SKM-1 (cell line): Measurements from ENCODE around the gene MRPS35.

Experiments
- DNase-seq: peaks from one replicate; lab custom pipeline; 2025; ENCODE audit not compliant: unreplicated experiment; lab: John Stamatoyannopoulos, UW

MRPS35 gene

GRCh38 chr12:27771481-27772327, 61.1 kb downstream of the MRPS35 start:
- DNase-seq: no peak

- DNase-seq: no peak
These were observed 61.9 kb downstream of the MRPS35 start for GRCh38 chr12:27772328-27773049.

DNA sequence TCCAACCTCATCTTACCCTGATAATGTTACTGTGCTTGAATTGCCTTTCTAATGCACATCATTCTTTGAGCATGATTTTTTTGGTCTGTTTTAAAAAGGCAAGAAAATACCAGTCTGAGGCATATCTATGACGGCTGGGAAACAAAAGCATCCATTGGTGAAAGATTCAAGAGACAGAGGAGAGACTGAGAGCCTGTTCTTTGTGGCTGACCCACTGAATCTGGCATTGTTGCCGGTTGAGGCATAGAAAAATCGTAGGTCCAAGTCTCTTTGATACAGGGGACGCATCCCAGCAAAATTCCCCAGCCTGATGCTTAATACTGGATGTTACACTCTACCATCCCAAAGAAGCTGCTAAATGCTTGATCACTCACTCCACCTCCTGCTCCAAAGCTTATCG, 66.5 kb downstream of the MRPS35 start:
- no peak for DNase-seq

- no peak for DNase-seq
These were observed 67.6 kb downstream of the MRPS35 start for GRCh38 chr12:27778206-27778605.

DNA sequence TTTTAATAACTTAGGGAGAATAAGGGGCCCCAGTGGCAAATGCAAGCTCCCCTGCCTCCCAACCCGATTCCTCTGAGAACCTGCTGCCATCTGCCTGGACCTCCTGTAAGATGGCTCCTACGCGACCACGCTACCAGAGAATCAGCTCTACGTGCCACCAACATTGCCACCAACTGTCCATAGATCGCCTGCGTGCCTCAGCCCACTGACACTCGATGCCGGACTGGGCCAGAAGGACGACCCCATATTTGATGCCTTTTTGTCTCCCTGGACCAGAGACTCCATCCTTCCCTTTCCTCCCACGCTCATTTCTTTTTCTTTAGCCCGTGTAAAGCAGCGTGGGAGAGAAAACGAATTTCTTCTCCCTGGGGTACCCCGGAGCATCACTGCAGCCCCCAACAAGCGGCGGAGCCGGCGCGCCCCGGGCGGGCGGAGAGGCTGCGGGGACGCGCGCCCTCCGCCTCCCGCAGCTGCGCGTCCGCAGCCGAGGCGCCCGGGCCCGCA, 68.8 kb downstream of the MRPS35 start:
- no peak for DNase-seq

GRCh38 chr12:27779920-27780611, 69.4 kb downstream of the MRPS35 start, which contains the start of the genes KLHL42 and MANSC4:
Gene KLHL42, plus strand, starts transcription at chr12:27780233. Its CDS starts 98 bp downstream, at chr12:27780331.
Gene MANSC4, minus strand, starts transcription at chr12:27780236. Its CDS starts 8,960 bp downstream, at chr12:27771276.
- DNase-seq: no peak

DNA sequence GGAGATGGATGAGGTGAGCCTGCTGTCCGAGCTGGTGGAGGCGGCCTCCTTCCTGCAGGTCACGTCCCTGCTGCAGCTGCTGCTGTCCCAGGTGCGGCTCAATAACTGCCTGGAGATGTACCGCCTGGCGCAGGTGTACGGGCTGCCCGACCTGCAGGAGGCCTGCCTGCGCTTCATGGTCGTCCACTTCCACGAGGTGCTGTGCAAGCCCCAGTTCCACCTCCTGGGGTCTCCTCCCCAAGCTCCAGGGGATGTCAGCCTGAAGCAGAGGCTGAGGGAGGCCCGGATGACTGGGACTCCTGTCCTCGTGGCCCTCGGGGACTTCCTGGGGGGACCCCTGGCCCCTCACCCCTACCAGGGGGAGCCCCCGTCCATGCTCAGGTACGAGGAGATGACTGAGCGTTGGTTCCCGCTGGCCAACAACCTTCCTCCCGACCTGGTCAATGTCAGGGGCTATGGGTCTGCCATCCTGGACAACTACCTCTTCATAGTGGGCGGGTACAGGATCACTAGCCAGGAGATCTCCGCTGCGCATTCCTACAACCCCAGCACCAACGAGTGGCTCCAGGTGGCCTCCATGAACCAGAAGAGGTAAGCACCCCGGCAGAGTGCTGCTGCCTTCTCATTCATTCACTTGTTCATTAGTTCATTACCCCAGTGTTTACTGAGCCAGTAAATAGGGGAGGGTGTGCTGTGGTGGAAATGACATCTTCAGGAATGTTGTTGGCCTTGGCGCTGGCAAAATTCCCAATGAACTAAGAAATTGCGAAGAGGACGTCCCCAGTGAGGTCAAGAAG, 70.2 kb downstream of the MRPS35 start:
- DNase-seq: no peak

DNA sequence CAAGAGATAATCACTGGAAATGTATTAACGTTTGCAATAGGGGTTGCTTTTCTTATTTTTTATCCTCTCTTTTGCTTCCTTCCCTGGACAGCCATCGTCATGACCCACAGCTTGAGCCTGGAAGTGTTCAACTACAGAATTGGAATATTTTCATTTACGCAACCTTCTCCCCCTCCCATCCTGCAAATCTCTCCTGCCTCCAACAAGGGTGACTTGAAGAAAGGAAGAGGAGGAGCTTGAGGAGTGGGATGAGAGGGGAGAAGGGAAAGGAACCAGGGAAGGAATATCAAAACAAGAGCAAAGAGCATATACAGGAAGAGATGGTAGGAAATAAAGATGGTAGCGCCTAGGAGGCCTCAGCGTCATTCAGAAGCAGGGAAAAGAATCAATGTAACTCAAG, 71.0 kb downstream of the MRPS35 start:
- no peak for DNase-seq

DNA sequence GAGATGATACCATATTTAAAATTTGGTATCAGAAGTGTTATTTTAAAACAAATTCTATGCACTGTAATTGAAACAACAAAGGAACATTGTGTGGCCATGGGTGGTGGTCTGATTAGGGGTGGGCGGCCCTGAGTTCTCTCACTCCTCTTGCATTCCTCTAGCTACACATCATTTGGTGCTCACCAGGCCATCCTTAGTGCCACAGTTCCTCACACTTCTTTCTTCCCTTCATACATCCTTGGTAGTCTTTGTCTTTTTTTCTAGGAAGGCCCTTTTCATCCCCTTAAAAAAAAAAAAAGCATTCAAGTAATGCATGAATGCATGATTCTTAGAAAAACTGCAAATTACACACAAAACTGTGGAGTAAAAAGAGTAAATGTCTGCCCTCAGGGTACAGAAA, 71.8 kb downstream of the MRPS35 start:
- DNase-seq: no peak

GRCh38 chr12:27785882-27786570, 75.4 kb downstream of the MRPS35 start:
- DNase-seq: peak; percentile 5

- DNase-seq: no peak
These were observed 76.9 kb downstream of the MRPS35 start for GRCh38 chr12:27787559-27787958.

DNA sequence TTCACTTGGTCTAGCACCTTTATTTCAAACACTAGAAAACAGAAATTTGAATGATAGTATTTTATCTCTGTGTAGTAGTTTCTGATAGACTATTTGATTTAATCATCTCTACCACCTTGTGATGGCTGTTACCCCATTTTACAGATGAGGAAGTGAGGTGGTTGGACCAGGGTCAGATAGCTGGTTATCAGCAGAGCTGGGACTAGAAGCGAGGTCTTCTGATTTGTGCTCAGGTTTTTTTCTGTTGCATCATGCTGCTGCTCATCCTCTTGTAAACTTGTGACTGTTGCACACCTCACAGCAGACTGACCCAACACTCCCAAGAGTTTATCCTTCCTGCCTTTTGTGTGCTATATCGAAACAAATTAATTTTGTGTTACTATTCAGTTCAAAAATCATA, 79.5 kb downstream of the MRPS35 start:
- no peak for DNase-seq

GRCh38 chr12:27794818-27795584, 84.4 kb downstream of the MRPS35 start:
- DNase-seq: no peak

GRCh38 chr12:27796128-27796527, 85.5 kb downstream of the MRPS35 start:
- no peak for DNase-seq

- no peak for DNase-seq
These were observed 86.8 kb downstream of the MRPS35 start for GRCh38 chr12:27797301-27798025.

DNA sequence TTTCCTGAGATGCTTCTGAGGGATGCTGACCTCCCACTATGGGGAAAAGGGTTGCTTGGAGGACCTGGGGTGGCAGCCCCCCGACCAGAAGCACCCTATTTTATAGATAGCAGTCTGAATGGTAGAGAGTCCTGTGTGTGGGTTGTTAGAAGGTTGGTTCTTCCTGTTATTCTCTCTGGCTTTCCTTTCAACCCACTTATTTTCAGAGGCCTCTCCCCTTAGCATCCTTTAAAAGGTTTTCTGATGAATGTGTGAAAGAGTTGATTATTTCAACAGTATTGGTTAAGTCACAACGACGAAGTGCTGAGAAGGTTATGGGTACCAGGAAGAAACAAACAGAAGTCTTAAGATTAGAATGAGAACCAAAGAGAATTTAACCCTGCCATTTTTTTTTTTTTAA, 90.2 kb downstream of the MRPS35 start:
- no peak for DNase-seq

- no peak for DNase-seq
These were observed 91.0 kb downstream of the MRPS35 start for GRCh38 chr12:27801630-27802029.

DNA sequence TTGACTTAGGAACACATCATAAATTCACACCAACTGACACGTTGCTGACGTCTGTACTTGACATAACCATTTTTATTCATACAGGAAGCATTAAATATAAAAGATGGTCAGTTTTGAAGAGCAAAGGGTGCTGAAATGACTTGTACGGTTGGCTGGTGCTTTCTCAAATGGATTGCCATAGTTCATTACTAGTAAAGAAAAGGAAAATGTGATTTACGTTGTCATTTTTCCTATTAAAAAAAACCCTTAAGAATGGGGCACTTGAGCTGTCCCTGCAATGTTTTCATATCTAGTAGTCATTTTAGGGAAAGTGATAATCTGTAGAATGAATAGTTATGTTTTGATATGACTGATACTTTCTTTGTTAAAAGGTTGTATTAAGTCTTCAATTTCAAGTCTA, 91.9 kb downstream of the MRPS35 start:
- DNase-seq: no peak

GRCh38 chr12:27802936-27803335, 92.3 kb downstream of the MRPS35 start:
- no peak for DNase-seq
